HEK293 (cell line): Measurements from ENCODE around the gene SLC39A1.

ENCODE experiments used
- ELK4 ChIP-seq: IDR thresholded peaks from 2 replicates; pipeline ENCODE4 v1.6.1; 2011; ENCODE audit warnings: mild to moderate bottlenecking, low read depth, low read length, borderline replicate concordance
- GFI1B ChIP-seq: fragments of 450-650 bp; formaldehyde crosslinking; IDR thresholded peaks from 2 replicates; pipeline ENCODE4 v1.5.1; 2016; ENCODE audit warnings: missing biosample characterization, missing genetic modification characterization
- HOXC10 ChIP-seq: sonication (generic); formaldehyde crosslinking; IDR thresholded peaks from 2 replicates; pipeline ENCODE4 v1.8.1; 2023; ENCODE audit warnings: mild to moderate bottlenecking, missing genetic modification reagents
- KLF8 ChIP-seq: fragments of 450-650 bp; formaldehyde crosslinking; IDR thresholded peaks from 2 replicates; pipeline ENCODE4 v1.5.1; 2016; ENCODE audit warnings: missing biosample characterization, missing genetic modification characterization
- KLF9 ChIP-seq: fragments of 450-650 bp; formaldehyde crosslinking; IDR thresholded peaks from 2 replicates; pipeline ENCODE4 v1.5.1; 2016; ENCODE audit warnings: missing biosample characterization, missing genetic modification characterization, low read depth
- OVOL3 ChIP-seq: fragments of 450-650 bp; formaldehyde crosslinking; IDR thresholded peaks from 2 replicates; pipeline ENCODE4 v1.5.1; 2016; ENCODE audit warnings: missing biosample characterization, missing genetic modification characterization
- REST ChIP-seq: fragments of 450-650 bp; formaldehyde crosslinking; IDR thresholded peaks from 2 replicates; pipeline ENCODE4 v1.5.1; 2016; ENCODE audit warnings: missing biosample characterization, missing genetic modification characterization
- YY1 ChIP-seq: fragments of 450-650 bp; formaldehyde crosslinking; IDR thresholded peaks from 2 replicates; pipeline ENCODE4 v1.5.1; 2018; ENCODE audit warnings: missing biosample characterization, missing genetic modification characterization
- ZBTB11 ChIP-seq: fragments of 450-650 bp; formaldehyde crosslinking; conservative IDR thresholded peaks from 2 replicates; pipeline ENCODE4 v1.5.1; 2016; ENCODE audit warnings: low read depth, missing biosample characterization, missing genetic modification characterization
- ZBTB48 ChIP-seq: fragments of 450-650 bp; formaldehyde crosslinking; IDR thresholded peaks from 2 replicates; pipeline ENCODE4 v1.5.1; 2016; ENCODE audit warnings: missing biosample characterization, missing genetic modification characterization
- ZFP41 ChIP-seq: fragments of 450-650 bp; formaldehyde crosslinking; IDR thresholded peaks from 2 replicates; pipeline ENCODE4 v1.5.1; 2016; ENCODE audit warnings: missing biosample characterization, missing genetic modification characterization, borderline replicate concordance
- ZNF16 ChIP-seq: fragments of 450-650 bp; formaldehyde crosslinking; IDR thresholded peaks from 2 replicates; pipeline ENCODE4 v1.5.1; 2016; ENCODE audit warnings: low read depth, missing biosample characterization, missing genetic modification characterization
- ZNF214 ChIP-seq: fragments of 450-650 bp; formaldehyde crosslinking; IDR thresholded peaks from 2 replicates; pipeline ENCODE4 v1.5.1; 2017; ENCODE audit warnings: missing biosample characterization, mild to moderate bottlenecking, missing genetic modification characterization, borderline replicate concordance
- ZNF544 ChIP-seq: fragments of 450-650 bp; formaldehyde crosslinking; IDR thresholded peaks from 2 replicates; pipeline ENCODE4 v1.5.0; 2017; ENCODE audit warnings: missing biosample characterization, missing genetic modification characterization
- ZNF639 ChIP-seq: fragments of 450-650 bp; formaldehyde crosslinking; IDR thresholded peaks from 2 replicates; pipeline ENCODE4 v1.5.1; 2016; ENCODE audit warnings: missing biosample characterization, missing genetic modification characterization
- ZNF747 ChIP-seq: fragments of 450-650 bp; formaldehyde crosslinking; IDR thresholded peaks from 2 replicates; pipeline ENCODE4 v1.5.1; 2016; ENCODE audit warnings: missing biosample characterization, missing genetic modification characterization
- ZSCAN16 ChIP-seq: fragments of 450-650 bp; formaldehyde crosslinking; IDR thresholded peaks from 2 replicates; pipeline ENCODE4 v1.5.1; 2016; ENCODE audit warnings: missing biosample characterization, missing genetic modification characterization
- TF ChIP-seq, protein P1 (sequence below): fragments of 450-650 bp; formaldehyde crosslinking; IDR thresholded peaks from 2 replicates; pipeline ENCODE4 v1.5.1; 2016; ENCODE audit warnings: missing biosample characterization, missing genetic modification characterization
- TF ChIP-seq, protein P2 (sequence below): fragments of 450-650 bp; formaldehyde crosslinking; IDR thresholded peaks from 2 replicates; pipeline ENCODE4 v1.5.1; 2016; ENCODE audit warnings: missing biosample characterization, missing genetic modification characterization, borderline replicate concordance
- TF ChIP-seq, protein P3 (sequence below): fragments of 450-650 bp; IDR thresholded peaks from 2 replicates; pipeline ENCODE4 v1.5.1; 2018; ENCODE audit warnings: missing biosample characterization, missing genetic modification characterization

Gene SLC39A1

DNA sequence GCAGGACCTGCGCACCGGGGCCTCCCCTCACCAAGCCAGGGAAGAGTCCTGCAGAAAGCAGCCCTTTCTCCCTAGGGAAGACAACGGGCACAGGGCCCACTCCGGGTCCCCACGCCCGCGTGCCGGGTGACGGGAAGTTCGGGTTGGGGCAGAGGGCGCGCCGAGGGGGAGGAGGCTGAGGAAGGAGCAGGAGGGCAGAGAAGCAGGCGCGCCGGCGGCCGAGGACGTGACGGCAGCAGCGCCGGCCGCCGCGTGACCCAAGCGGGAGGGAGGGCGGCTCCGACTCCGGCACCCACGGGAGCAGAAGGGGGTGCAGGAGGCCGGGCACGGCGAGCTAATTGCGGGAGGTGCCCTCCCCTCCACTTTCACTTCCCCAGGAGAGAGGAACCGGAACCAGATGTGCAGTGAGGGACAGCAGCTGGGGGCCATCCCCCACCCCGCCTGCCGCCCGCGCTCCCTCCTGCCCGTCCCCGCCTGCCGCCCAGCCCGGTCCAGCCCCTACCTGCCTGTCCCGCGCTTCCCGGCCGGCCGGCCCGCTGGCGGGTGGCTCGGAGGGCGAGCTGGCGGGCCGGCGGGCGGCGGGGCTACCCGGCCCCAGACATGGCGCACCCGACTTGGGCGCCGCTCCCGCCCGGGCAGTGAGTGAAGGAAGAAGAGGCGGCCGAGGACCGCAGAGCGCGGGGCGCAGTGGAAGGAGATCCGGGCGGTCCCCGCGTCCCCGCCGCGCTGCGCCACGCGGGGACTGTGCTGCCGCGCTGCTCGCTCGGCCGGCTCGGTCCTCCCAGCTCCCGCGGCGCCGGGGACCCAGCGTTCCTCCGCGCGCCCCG is 17.3 kb downstream of the SLC39A1 start (continued):
- TF ChIP-seq GFI1B (tag by site-specific recombination), result no peak
- no peak for TF ChIP-seq OVOL3
- peak; percentile 19; the same call in 1 of the 2 replicates for TF ChIP-seq KLF8
- TF ChIP-seq REST, result no peak
- no peak for TF ChIP-seq ZFP41 (tag by site-specific recombination)
- TF ChIP-seq ZSCAN16 (tag by site-specific recombination), result no peak
- peak; percentile 55 for TF ChIP-seq KLF9 (tag by site-specific recombination)
- no peak for TF ChIP-seq ZNF747 (tag by site-specific recombination)
- TF ChIP-seq, protein P1, sequence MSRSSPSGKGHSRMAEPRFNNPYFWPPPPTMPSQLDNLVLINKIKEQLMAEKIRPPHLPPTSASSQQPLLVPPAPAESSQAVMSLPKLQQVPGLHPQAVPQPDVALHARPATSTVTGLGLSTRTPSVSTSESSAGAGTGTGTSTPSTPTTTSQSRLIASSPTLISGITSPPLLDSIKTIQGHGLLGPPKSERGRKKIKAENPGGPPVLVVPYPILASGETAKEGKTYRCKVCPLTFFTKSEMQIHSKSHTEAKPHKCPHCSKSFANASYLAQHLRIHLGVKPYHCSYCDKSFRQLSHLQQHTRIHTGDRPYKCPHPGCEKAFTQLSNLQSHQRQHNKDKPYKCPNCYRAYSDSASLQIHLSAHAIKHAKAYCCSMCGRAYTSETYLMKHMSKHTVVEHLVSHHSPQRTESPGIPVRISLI (tag by site-specific recombination), result no peak
- peak; percentile 13; the same call in 1 of the 2 replicates for TF ChIP-seq YY1 (tag by site-specific recombination)
- no peak for TF ChIP-seq ZNF544
- TF ChIP-seq ZNF16 (tag by site-specific recombination), result no peak
- TF ChIP-seq HOXC10, result no peak
- peak; percentile 52; the same call in 1 of the 2 replicates for TF ChIP-seq ZBTB48
- TF ChIP-seq ZBTB11 (tag by site-specific recombination), result peak; percentile 88
- TF ChIP-seq ELK4, result no peak
- TF ChIP-seq, protein P2, sequence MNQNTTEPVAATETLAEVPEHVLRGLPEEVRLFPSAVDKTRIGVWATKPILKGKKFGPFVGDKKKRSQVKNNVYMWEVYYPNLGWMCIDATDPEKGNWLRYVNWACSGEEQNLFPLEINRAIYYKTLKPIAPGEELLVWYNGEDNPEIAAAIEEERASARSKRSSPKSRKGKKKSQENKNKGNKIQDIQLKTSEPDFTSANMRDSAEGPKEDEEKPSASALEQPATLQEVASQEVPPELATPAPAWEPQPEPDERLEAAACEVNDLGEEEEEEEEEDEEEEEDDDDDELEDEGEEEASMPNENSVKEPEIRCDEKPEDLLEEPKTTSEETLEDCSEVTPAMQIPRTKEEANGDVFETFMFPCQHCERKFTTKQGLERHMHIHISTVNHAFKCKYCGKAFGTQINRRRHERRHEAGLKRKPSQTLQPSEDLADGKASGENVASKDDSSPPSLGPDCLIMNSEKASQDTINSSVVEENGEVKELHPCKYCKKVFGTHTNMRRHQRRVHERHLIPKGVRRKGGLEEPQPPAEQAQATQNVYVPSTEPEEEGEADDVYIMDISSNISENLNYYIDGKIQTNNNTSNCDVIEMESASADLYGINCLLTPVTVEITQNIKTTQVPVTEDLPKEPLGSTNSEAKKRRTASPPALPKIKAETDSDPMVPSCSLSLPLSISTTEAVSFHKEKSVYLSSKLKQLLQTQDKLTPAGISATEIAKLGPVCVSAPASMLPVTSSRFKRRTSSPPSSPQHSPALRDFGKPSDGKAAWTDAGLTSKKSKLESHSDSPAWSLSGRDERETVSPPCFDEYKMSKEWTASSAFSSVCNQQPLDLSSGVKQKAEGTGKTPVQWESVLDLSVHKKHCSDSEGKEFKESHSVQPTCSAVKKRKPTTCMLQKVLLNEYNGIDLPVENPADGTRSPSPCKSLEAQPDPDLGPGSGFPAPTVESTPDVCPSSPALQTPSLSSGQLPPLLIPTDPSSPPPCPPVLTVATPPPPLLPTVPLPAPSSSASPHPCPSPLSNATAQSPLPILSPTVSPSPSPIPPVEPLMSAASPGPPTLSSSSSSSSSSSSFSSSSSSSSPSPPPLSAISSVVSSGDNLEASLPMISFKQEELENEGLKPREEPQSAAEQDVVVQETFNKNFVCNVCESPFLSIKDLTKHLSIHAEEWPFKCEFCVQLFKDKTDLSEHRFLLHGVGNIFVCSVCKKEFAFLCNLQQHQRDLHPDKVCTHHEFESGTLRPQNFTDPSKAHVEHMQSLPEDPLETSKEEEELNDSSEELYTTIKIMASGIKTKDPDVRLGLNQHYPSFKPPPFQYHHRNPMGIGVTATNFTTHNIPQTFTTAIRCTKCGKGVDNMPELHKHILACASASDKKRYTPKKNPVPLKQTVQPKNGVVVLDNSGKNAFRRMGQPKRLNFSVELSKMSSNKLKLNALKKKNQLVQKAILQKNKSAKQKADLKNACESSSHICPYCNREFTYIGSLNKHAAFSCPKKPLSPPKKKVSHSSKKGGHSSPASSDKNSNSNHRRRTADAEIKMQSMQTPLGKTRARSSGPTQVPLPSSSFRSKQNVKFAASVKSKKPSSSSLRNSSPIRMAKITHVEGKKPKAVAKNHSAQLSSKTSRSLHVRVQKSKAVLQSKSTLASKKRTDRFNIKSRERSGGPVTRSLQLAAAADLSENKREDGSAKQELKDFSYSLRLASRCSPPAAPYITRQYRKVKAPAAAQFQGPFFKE, result no peak
- TF ChIP-seq, protein P3, sequence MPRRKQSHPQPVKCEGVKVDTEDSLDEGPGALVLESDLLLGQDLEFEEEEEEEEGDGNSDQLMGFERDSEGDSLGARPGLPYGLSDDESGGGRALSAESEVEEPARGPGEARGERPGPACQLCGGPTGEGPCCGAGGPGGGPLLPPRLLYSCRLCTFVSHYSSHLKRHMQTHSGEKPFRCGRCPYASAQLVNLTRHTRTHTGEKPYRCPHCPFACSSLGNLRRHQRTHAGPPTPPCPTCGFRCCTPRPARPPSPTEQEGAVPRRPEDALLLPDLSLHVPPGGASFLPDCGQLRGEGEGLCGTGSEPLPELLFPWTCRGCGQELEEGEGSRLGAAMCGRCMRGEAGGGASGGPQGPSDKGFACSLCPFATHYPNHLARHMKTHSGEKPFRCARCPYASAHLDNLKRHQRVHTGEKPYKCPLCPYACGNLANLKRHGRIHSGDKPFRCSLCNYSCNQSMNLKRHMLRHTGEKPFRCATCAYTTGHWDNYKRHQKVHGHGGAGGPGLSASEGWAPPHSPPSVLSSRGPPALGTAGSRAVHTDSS (tag by site-specific recombination), result peak; percentile 68
- no peak for TF ChIP-seq ZNF639 (tag by site-specific recombination)
- no peak for TF ChIP-seq ZNF214
